Coronary artery (tissue), 2 donors: ENCODE measurements around the gene ZNF302.
A peak's percentile ranks its signal among the peaks of the same experiment; 100 is the strongest.
"Not testable (repeated sequence)": the region's sequence is repeated elsewhere in the genome, so short reads cannot be mapped to it uniquely, and the experiment has no call there.

Experiments
- DNase-seq: peaks from one replicate; pipeline ENCODE4 v3.0.0-alpha.2; 2017; ENCODE audit warnings: low spot score
- H3K27ac ChIP-seq, 2 donors: fragments of 200-600 bp; sonication (generic); one replicate each; pipeline ENCODE4 v1.5.1; 2016 to 2019
- H3K4me3 ChIP-seq: fragments of 200-600 bp; sonication (generic); 2 replicates; pipeline ENCODE4 v1.5.1; 2016; ENCODE audit warnings: mild to moderate bottlenecking, moderate library complexity
- TF ChIP-seq, protein P1 (sequence below): fragments of 200-600 bp; sonication (generic); IDR thresholded peaks from one replicate; pipeline ENCODE4 v1.5.1; 2019; ENCODE audit warnings: antibody characterized with exemption

Gene ZNF302

DNA sequence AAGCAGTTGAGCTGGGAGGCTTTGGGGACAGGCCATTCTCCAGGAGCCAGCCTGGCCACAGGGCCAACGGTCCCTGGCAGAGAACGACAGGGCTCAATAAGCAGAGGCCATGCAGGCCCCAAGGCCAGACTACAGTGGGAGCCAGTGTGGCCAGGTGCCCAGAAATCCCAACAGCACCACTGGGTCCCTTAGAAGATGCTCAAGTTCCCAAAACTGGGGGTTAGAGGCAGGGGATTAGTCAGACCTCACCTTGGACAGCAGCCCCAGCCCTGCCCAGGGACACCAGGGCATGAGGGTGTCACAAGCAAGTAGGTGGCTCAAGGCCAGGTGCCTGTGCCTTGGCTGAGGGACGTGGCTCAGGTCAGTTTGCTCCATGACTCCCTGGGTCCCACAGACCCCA is 13.3 kb upstream of the ZNF302 start:
- DNase-seq: no peak
- no peak overlapping the region for H3K27ac ChIP-seq
- TF ChIP-seq, protein P1, sequence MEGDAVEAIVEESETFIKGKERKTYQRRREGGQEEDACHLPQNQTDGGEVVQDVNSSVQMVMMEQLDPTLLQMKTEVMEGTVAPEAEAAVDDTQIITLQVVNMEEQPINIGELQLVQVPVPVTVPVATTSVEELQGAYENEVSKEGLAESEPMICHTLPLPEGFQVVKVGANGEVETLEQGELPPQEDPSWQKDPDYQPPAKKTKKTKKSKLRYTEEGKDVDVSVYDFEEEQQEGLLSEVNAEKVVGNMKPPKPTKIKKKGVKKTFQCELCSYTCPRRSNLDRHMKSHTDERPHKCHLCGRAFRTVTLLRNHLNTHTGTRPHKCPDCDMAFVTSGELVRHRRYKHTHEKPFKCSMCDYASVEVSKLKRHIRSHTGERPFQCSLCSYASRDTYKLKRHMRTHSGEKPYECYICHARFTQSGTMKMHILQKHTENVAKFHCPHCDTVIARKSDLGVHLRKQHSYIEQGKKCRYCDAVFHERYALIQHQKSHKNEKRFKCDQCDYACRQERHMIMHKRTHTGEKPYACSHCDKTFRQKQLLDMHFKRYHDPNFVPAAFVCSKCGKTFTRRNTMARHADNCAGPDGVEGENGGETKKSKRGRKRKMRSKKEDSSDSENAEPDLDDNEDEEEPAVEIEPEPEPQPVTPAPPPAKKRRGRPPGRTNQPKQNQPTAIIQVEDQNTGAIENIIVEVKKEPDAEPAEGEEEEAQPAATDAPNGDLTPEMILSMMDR: no peak
- H3K4me3 ChIP-seq: no peak overlapping the region

DNA sequence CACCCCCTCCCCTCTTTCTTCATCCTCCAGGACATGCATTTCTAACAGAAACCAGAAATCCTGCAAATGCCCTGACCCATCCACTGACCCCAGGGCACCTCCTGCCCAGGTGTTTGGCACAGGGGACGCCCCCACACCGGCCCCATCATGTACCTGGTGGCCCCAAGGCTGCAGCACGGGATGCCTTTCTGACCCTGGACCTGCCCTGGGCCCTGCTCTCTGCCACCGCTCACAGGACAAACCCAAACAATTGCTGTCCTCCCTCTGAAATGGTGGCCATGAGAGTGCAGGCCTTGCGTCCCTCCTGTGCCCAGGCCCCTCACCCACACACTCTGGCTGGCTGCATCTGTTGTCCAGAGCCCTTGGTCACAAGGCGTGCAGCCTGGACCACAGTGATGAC is 12.6 kb upstream of the ZNF302 start:
- no peak overlapping the region for H3K27ac ChIP-seq
- TF ChIP-seq, protein P1: no peak
- no peak overlapping the region for H3K4me3 ChIP-seq
- DNase-seq: no peak

DNA sequence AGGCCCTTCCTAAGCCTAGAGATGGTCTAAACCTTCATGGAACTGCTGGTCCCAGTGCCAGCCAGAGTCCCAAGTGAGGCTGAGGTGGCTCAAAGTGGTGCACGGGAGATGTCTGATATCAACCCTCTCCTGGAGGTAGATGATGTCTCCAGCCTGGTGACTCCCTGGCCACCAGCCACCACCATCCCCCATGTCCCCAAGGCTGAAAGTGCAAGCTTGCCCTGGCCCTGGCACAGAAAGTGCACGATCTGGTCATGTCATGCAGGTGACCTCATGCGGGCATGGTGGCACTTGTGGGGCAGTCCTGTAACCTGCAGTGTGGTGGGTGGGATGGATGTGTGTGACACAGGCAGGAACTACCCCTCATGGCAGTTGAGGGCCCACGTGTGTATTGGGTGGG is 12.2 kb upstream of the ZNF302 start:
- H3K27ac ChIP-seq, DNase-seq, H3K4me3 ChIP-seq: not testable (repeated sequence)

DNA sequence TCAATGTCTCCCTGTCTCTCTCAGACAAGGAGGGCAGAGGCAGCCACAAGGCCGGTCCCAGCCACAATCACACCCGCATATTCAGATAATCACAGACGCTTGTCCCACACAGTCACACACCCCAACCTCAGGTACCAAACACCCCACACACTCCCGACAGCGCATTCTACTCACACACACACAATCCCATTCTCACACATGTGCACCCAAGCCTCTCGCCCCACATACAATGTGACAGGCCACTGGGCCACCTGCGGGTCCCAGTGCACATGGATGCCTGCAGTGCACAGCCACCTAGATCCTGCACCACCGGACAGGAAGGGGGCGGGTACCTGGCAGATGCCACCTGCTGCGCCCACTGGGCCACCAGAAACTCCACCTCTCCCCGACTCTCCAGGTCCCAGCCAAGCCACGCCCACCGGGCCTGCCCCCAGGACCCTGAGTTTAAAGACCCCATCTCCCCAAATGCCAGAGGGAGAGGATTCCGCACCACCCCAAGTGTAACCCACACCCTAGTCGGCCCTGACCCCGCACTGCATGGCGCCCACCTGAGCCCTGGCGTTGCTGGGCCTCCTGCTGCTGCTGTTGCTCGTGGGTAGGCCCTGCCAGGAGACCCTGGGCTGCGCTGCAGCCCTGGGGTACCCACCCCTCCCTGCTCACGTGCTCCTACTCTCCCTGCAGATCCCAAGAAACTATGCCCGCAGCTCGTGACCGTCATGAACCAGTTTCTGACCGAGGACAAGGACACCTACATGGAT is 11.1 kb upstream of the ZNF302 start:
- Histone ChIP-seq H3K27ac (no peak overlapping the region), H3K4me3 (no peak overlapping the region)
- no peak for DNase-seq
- TF ChIP-seq, protein P1: no peak

DNA sequence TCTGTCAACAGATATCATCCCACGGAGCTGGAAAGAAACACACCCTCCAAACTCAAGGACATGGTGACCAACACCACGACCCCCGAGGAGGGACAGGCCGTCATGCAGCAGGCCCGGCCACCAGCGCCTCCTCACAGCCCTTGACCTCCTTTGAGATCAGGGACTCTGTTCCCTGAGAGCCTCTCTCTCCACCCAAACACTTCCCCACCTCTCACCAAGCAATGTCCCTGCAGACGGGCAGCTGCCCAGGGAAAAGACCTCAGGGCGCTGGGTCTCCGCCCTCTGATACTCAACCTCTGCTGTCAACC is 10.6 kb upstream of the ZNF302 start:
- Histone ChIP-seq H3K4me3 (peak overlapping the region; percentile 43), H3K27ac (no peak overlapping the region)
- TF ChIP-seq, protein P1: no peak
- DNase-seq: no peak

DNA sequence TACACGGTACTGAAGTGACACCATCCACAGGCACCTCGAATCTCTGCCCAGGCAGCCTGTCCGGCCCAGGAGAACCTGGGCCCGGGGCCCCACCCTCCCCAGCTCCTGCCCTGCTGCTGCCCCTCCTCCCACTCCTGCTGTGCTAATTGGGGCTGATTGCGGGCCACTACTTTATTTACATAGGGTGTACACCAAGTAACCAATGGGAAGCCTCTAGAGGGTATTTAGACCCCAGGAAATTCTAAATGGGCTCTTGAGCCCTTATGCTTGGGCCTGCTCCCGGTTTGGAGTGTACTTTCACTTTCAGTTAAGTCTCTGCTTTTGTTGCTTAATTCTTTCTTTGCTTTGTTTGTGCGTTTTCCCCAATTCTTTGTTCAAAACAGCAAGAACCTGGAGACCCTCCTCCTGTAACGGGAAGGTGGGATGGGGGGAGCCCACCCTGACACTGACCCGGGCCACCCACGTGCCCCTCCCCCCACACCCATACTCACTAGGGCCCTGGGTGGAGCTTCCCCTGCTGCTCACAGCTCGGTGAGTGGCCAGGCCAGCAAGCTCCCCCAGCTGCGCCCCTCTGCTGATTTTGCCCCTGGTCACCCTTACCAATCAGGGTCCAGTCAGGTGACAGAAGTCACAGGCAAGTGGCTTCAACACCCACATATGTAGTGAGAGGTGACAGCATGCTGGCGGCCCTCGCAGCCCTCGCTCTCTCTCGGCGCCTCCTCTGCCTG is 10.0 kb upstream of the ZNF302 start:
- Histone ChIP-seq H3K4me3 (peak overlapping the region; percentile 43), H3K27ac (no peak overlapping the region)
- DNase-seq: no peak
- TF ChIP-seq, protein P1: no peak

DNA sequence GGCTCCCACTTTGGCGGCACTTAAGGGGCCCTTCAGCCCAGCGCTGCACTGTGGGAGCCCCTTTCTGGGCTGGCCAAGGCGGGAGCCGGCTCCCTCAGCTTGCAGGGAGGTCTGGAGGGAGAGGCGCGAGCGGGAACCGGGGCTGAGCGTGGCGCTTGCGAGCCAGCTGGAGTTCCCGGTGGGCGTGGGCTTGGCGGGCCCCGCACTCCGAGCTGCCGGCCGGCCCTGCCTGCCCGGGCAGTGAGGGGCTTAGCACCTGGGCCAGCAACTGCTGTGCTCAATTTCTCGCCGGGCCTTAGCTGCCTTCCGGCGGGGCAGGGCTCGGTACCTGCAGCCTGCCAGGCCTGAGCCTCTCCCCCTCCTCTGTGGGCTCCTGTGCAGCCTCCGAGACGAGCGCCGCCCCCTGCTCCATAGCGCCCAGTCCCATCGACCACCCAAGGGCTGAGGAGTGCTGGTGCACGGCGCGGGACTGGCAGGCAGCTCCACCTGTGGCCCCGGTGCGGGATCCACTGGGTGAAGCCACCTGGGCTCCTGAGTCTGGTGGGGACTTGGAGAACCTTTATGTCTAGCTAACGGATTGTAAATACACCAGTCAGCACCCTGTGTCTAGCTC is 9.3 kb upstream of the ZNF302 start:
- DNase-seq, H3K4me3 ChIP-seq, H3K27ac ChIP-seq: not testable (repeated sequence)

DNA sequence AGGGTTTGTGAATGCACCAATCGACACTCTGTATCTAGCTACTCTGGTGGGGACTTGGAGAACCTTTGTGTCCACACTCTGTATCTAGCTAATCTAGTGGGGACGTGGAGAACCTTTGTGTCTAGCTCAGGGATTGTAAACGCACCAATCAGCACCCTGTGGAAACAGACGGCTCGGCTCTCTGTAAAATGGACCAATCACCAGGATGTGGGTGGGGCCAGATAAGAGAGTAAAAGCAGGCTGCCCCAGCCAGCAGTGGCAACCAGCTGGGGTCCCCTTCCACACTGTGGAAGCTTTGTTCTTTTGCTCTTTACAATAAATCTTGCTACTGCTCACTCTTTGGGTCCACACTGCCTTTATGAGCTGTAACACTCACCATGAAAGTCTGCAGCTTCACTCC is 8.8 kb upstream of the ZNF302 start:
- not testable (repeated sequence) for H3K4me3 ChIP-seq, DNase-seq, H3K27ac ChIP-seq
